T-helper 2 cell treated with Interferon-gamma antibody and Interleukin-4, amounts not matched to agents 100 ng/mL and 5 ng/mL, for 36 hours (primary cell): ENCODE results near the gene EMX1. TPM values are rescaled to one million over a fixed set of nuclear protein-coding genes. Genes with fewer than 3 reads are reported as not detected.

Experiments
- intact Hi-C: fragments of 100-400 bp; cut with micrococcal nuclease; formaldehyde crosslinking; loops from one replicate; pipeline ENCODE4 v1.15.1; 2023
- total RNA-seq: library from RNA; stranded (reverse); gene quantifications from 2 replicates; pipeline ENCODE4 v1.2.3, GENCODE V29; 2022

The EMX1 gene
- total RNA-seq, 1 donor from 2014 or later, result not detected

GRCh38 chr2:72942881-72943418 lies 25.6 kb downstream of the EMX1 start:
- intact Hi-C loops, result no loop called here

GRCh38 chr2:72943540-72944395 lies 26.4 kb downstream of the EMX1 start:
- intact Hi-C loops, result no loop called here

- intact Hi-C loops, result no loop called here
These were observed 27.6 kb downstream of the EMX1 start for GRCh38 chr2:72944804-72945449.

- intact Hi-C loops, result no loop called here
These were observed 28.2 kb downstream of the EMX1 start for GRCh38 chr2:72945450-72946019.

GRCh38 chr2:72946466-72946865 lies 29.1 kb downstream of the EMX1 start:
- intact Hi-C loops, result no loop called here

GRCh38 chr2:72947952-72948830 lies 30.9 kb downstream of the EMX1 start:
- intact Hi-C loops, result no loop called here

GRCh38 chr2:72949045-72949444 lies 31.7 kb downstream of the EMX1 start:
- intact Hi-C loops, result no loop called here

GRCh38 chr2:72949642-72950041 lies 32.3 kb downstream of the EMX1 start:
- intact Hi-C loops, result loop anchor here (10.0 kb wide), 1 partner anchor 435 kb away; the partner anchor contains the start of gene ALMS1

GRCh38 chr2:72950558-72951255 lies 33.4 kb downstream of the EMX1 start:
- intact Hi-C loops, result loop anchor here (10.0 kb wide), 1 partner anchor 434 kb away; the partner anchor contains the start of gene ALMS1

GRCh38 chr2:72951303-72952095 lies 34.2 kb downstream of the EMX1 start:
- intact Hi-C loops, result loop anchor here (10.0 kb wide), 1 partner anchor 433 kb away; the partner anchor contains the start of gene ALMS1

GRCh38 chr2:72952110-72952823 lies 34.9 kb downstream of the EMX1 start:
- intact Hi-C loops, result loop anchor here (10.0 kb wide), 1 partner anchor 433 kb away; the partner anchor contains the start of gene ALMS1

GRCh38 chr2:72952961-72953360 lies 35.6 kb downstream of the EMX1 start:
- intact Hi-C loops, result loop anchor here (10.0 kb wide), 1 partner anchor 432 kb away; the partner anchor contains the start of gene ALMS1

GRCh38 chr2:72953528-72953927 lies 36.2 kb downstream of the EMX1 start:
- intact Hi-C loops, result loop anchor here (10.0 kb wide), 1 partner anchor 431 kb away; the partner anchor contains the start of gene ALMS1

- intact Hi-C loops, result loop anchor here (10.0 kb wide), 1 partner anchor 431 kb away; the partner anchor contains the start of gene ALMS1
These were observed 36.7 kb downstream of the EMX1 start for GRCh38 chr2:72953976-72954375.

- intact Hi-C loops, result loop anchor here (10.0 kb wide), 1 partner anchor 430 kb away; the partner anchor contains the start of gene ALMS1
These were observed 37.3 kb downstream of the EMX1 start for GRCh38 chr2:72954376-72955227.

GRCh38 chr2:72955228-72956049 lies 38.1 kb downstream of the EMX1 start:
- intact Hi-C loops, result loop anchor here (10.0 kb wide), 1 partner anchor 429 kb away; the partner anchor contains the start of gene ALMS1
